ENCODE data around the gene PRR23C.

- no peak for TF ChIP-seq POLR2AphosphoS5 (IDR thresholded peaks at IDR 0.05)
- no peak for TF ChIP-seq CTCF (IDR thresholded peaks at IDR 0.05)
- TF ChIP-seq POLR2A (IDR thresholded peaks at IDR 0.05): no peak
These were observed 18.2 kb upstream of the PRR23C start for GRCh38 chr3:139062918-139063317.

Measured in prostate gland (tissue), 2 donors.